Dermis blood vessel endothelial cell (primary cell): ENCODE measurements around the gene KNDC1. TPM values are rescaled to one million over a fixed set of nuclear protein-coding genes. Genes with fewer than 3 reads are reported as not detected.
"Not testable (repeated sequence)": the region's sequence is repeated elsewhere in the genome, so short reads cannot be mapped to it uniquely, and the experiment has no call there.

Experiments
- DNase-seq: peaks from one replicate; pipeline ENCODE4 v3.0.0; 2010
- total RNA-seq: library from RNA; depleted of rRNA; stranded (reverse); fragments of >200 nt; gene quantifications from 2 replicates; pipeline ENCODE4 v1.2.3, GENCODE V29; 2014

KNDC1 gene
- total RNA-seq, 1 donor from 2014 or later: not detected

DNA sequence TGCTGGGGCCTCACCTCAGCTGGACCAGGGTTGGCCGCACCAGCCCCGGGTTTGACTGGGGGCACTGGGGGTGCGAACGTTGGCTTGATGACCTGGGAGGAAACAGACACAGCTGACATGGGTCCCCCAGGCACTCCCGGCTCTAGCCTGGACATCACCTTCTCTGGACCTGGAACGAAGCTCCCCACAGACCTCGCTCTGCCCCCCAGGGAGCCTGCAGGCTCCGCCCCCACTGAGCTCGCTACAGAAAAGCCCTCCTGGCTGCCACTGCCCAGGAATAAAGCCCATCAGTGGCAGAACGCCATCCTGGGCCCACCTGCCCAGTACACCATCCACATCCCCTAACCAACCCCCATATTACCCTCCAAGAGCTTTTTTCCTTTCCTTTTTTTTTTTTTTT lies 103.7 kb downstream of the KNDC1 start:
- DNase-seq: no peak

DNA sequence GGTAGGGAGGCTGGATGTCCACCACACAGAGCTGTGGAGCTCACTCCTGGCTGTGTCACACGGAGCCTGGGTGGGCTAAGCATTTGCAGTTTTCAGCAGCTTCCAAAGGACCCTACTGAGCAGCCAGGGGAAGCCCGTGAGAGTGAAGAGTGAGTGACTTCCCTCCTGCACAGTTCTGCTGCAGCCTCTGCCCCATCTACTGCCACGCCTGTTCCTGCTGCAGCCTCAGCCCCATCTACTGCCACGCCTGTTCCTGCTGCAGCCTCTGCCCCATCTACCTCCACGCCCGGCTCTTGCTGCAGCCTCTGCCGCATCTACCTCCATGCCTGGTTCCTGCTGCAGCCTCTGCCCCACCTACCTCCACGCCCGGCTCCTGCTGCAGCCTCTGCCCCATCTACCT lies 104.4 kb downstream of the KNDC1 start:
- DNase-seq: no peak

- not testable (repeated sequence) for DNase-seq
Observed at GRCh38 chr10:133265052-133265451, 105.0 kb downstream of the KNDC1 start.

DNA sequence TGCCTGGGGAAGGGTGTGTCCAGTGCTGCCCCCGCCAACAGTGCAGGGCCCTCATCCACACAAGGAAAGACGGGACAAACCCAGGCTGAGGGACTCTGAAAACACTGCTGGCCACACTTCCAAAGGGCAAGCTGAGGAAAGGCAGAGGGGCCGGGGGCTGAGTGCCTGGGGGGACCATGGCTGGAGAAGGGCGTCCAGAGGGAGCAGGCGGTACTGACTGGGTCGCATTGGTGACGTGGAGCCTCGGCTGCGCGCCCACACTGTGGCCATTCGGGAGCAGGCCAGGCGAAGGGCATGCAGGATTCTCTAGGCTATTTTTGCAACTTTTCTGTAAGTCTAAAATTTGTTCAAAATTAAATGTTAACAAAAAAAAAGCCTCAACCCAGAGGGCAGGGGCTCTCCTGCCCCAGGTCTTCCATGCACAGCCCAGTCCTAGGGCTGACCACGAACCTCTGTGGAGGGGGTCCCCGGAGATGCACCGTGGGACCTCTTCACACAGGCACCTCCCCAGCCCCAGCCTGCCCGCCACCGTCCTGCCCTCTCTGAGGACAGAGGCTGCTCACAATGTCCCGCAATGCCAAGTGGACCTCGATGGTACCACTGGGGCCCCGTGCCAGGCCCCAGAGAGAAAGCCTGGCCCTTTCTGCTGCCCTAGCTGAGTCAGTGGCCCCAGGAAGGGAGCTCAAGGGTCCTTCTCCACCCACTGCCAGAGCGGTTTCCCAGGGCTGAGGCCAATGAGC lies 106.2 kb downstream of the KNDC1 start:
- no peak for DNase-seq

- no peak for DNase-seq
Observed at GRCh38 chr10:133267293-133267692, 107.3 kb downstream of the KNDC1 start.

DNA sequence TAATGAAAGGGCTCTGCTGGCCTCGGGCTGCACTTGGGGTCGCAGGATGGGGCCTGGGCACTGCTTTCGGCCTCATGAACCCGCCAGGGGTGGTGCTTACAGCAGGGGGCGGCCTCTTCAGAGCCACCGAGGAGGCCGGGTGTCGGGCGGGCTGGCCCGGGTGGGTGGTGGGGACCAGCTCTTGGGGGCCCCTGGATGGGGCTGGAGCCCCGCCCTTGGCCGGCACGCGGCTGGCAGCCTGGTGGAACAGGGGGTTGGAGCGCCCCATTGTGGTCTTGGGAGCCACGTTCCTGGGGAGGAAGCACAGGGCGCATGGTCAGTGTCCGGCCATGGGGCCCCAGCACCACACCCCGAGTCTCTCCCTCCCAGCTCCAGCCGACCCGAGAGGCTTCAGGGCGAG lies 107.8 kb downstream of the KNDC1 start:
- no peak for DNase-seq

DNA sequence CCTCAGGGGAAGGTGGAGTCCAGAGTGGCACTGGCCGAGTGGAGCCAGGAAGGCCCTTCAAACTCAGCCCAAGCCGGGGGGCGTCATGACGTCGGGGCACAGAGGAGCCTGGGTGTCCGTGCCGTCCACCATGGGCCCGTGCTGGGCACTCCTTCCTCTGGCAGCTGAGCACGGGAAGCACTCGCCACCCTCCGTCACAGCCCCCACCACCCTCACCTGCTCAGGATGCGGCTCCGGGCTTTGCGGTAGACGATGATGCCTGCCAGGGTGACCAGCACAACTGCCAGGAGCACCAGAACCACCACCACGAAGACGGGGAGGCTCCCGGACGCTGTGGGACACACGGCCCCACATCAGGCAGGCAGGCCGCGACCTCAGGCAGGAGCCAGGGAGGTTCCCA lies 108.5 kb downstream of the KNDC1 start:
- DNase-seq: no peak

GRCh38 chr10:133269367-133269766 lies 109.3 kb downstream of the KNDC1 start:
- no peak for DNase-seq

DNA sequence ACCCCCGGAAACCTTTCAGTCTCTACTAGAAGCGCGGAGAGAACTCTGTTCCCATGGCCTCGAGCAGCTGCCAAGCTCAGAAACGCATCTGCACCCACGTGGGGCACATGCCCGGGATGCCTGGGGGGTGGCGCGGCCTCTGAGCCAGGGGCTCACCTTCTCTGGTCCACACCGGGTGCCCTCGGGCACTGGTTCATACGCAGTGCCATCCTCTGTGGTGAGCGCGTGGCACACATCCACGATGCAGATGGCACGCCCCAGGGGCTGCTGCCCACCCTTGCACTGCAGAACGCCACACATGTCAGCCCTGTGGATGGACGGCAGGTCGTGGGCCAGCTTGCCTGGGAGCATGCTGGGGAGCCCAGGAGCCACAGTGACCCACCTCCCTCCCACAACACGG lies 110.2 kb downstream of the KNDC1 start:
- DNase-seq: no peak

- no peak for DNase-seq
Observed at GRCh38 chr10:133270773-133271297, 110.8 kb downstream of the KNDC1 start.

GRCh38 chr10:133271521-133272300 lies 111.7 kb downstream of the KNDC1 start:
- no peak for DNase-seq

DNA sequence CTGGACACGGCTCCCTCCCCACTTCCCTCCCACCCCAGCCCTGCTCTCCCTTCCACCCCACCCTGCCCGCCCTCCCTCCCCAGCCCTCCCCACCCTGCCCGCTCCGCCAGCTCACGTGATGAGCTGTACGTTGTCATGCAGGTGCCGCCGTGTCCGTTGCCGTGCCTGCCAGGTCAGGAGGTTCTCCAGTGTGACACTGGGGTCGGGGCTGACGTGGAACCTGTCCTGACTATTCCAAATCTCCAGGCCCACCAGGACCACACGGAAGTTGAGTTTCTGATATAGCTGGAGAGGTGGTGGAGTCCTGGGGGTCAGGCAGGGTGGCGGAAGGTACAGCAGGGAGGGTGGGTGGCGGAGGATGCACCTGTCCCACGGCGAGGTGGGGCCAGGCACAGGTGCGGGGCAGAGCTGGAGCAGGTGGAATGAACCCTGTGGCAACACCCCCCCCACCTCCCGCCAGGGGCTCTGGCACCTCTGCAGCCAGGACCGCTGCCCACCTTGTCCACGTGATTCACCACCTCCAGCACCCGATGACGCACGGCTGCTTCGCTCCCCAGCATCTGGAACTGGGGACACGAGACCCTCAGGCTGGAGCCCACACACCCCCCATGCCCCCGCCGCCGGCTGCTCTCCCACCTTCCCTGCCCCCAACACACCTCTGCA lies 112.4 kb downstream of the KNDC1 start:
- no peak for DNase-seq

DNA sequence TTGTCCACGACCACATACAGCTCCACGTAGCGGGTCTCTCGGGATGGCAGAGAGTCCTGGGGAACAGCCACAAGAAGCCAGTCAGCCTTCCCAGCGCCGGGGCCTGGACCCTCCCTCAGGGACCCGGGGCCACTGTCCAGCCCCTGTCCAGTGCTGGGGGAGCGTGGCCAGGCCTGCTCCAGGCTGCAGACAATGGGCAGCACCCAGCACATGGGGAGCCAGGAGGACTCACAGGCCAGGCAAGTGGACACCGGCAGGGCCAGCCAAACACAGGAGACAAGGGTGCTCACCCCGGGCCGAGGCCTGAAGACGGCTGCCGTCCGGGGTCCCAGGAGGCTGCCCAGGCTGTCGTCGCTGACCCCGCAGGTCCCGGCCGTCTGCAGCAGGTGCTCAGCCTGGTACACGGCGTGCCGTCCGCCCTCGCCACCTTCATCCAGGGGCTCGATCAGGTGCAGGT lies 113.0 kb downstream of the KNDC1 start:
- no peak for DNase-seq

DNA sequence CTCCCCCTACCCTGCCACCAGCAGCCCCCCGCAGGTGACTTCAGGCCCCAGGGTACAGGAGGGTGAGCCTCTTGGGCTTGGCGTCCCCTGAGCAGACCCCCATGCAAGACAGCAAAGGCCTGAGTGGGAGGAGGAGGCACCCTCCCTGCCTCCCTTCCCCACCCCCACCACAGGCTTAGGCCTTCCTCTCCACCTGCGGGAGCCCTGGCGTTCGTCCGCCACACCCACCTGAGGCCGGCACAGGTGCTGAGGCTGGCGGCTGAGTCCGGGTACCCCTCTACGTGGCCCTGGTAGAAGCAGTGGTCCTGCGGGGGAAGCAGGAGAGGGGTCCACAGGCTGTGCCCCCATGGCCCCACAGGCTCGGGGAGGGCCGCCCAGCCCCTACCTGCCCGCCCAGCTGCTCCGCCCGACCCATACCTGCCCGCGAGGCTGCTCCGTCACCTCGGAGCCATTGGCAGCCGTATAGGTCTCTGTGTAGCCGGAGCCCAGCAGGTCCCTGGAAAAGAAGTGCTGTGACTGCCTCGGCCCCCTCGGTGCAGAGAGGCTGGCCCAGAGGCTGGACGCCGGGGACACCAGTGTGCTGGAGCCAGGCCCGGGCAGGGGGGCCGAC lies 113.6 kb downstream of the KNDC1 start:
- no peak for DNase-seq

DNA sequence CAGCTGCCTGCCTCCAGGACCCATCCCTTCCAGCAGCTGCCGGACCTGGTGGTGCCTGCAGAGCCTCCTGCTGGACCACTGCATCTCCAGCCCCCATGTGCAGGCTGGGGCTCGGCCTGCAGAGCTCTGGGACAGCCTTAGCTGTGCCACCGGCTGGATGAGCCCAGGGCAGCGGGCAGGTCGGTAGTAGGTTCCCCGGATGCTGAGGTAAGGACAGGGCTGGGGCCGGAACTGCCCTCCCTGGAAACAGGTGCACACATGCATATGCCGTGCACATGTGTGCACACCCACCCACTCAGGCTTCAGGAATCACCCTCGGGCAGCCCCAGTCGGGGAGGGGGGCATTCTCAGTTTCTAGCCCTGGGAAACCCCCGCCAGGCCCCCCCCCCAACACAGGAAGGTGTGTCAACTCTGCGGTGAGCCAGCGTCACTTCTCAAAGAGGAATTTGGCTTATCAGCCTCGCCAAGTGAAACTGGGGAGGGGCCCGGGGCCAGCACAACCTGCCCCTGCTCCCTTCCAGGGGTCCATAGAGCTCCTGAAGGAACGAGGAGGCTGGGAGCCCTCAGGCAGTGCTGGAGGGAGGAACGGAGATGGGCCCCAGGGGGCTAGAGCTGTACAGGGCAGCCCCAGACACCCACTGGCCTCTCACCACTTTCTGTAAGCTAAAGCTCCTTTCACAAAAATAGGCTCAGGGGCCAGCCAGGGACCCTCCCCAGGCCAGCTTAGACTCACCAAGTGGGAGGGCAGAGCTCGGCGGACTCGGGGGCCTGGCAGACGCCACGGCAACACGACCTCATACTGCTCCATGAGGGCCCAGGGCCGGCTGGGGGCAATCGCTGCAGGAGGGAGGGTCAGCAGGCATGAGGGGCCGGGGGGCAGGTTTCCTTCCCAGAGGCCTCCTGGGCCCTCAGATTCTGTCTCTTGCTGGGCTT lies 115.0 kb downstream of the KNDC1 start:
- DNase-seq: no peak

DNA sequence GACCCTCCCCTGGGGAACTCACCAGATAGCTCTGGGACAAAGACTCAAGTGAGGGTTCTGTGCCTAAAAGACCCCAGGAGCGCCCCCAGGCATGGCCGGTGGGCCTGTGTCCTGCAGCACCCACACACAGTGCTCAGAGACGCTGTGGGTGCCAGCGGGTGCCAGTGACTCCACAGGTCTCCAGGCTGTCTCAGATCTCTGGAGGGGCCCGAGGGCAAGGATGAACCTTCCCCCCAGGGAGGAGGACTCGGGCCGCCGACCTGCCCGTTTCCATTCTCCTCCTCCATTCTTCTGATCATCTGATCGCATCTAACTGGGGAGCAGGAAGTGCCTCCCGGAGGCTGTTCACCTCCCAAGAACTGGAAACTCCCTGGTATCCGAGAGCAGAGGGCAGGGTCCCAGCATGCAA lies 115.7 kb downstream of the KNDC1 start:
- no peak for DNase-seq

Other genes starting within 250 kb of the KNDC1 start
- 0.19 and 0.85 TPM in 2 replicates for gene CFAP46, start 217.6 kb upstream of the KNDC1 start, total RNA-seq
- 0.05 TPM in 1 of 2 replicates, not detected in the other for gene ADGRA1, start 72.3 kb upstream of the KNDC1 start, total RNA-seq
- not detected in 2 replicates for gene UTF1, start 70.0 kb downstream of the KNDC1 start, total RNA-seq
- not detected in 2 replicates for gene VENTX, start 77.6 kb downstream of the KNDC1 start, total RNA-seq
- gene ADAM8, start 116.6 kb downstream of the KNDC1 start, total RNA-seq: 0.14 and 0.68 TPM in 2 replicates
- 33.5 and 47.7 TPM in 2 replicates for gene TUBGCP2, start 148.7 kb downstream of the KNDC1 start, total RNA-seq
- 23.2 and 24.7 TPM in 2 replicates for gene ZNF511, start 148.7 kb downstream of the KNDC1 start, total RNA-seq
- not detected in 2 replicates for gene CALY, start 176.7 kb downstream of the KNDC1 start, total RNA-seq
- not detected in 2 replicates for gene PRAP1, start 187.2 kb downstream of the KNDC1 start, total RNA-seq
- gene FUOM, start 197.8 kb downstream of the KNDC1 start, total RNA-seq: 11.2 and 24.8 TPM in 2 replicates
- gene ECHS1, start 213.1 kb downstream of the KNDC1 start, total RNA-seq: 91.0 and 95.4 TPM in 2 replicates
- 5.7 and 17.7 TPM in 2 replicates for gene PAOX, start 219.0 kb downstream of the KNDC1 start, total RNA-seq
- 42.0 and 43.2 TPM in 2 replicates for gene MTG1, start 233.9 kb downstream of the KNDC1 start, total RNA-seq